ENCODE data around the gene HOXD9. TPM values are rescaled to one million over a fixed set of nuclear protein-coding genes. Genes with fewer than 3 reads are reported as not detected.

Gene HOXD9
- not detected for polyA plus RNA-seq (2012; ENCODE audit: low read depth, missing spikeins)

- FAIRE-seq (no peak), DNase-seq (ENCODE audit: insufficient read length, low spot score) (no peak)
- TF ChIP-seq TAF1 (IDR thresholded peaks at IDR 0.05; ENCODE audit: low read depth, low read length) (no peak), POLR2A (IDR thresholded peaks at IDR 0.05; ENCODE audit: low read depth, low read length) (no peak)
Measured at GRCh38 chr2:176122683-176123410, at the start of gene HOXD9. Gene HOXD9, plus strand, starts transcription at chr2:176122719. Its CDS starts 50 bp downstream, at chr2:176122769.

- DNase-seq (ENCODE audit: insufficient read length, low spot score) = no peak
- no peak for TF ChIP-seq POLR2A (IDR thresholded peaks at IDR 0.05; ENCODE audit: low read depth, low read length)
- TF ChIP-seq POU2F2 (IDR thresholded peaks at IDR 0.05; ENCODE audit: low read depth, low read length) = no peak
- no peak for FAIRE-seq
Measured at GRCh38 chr2:176072951-176073904, 49.3 kb upstream of the HOXD9 start.

- no peak for FAIRE-seq
- DNase-seq (ENCODE audit: insufficient read length, low spot score) = no peak
- TF ChIP-seq TAF1 (IDR thresholded peaks at IDR 0.05; ENCODE audit: low read depth, low read length) = no peak
- TF ChIP-seq POLR2A (IDR thresholded peaks at IDR 0.05; ENCODE audit: low read depth, low read length) = no peak
- TF ChIP-seq POLR2AphosphoS5 (IDR thresholded peaks at IDR 0.05; ENCODE audit: low read depth, low read length) = no peak
- no peak for TF ChIP-seq POU2F2 (IDR thresholded peaks at IDR 0.05; ENCODE audit: low read depth, low read length)
- no peak for TF ChIP-seq SPI1 (IDR thresholded peaks at IDR 0.05; ENCODE audit: low read depth, low read length)
- TF ChIP-seq PAX5 (IDR thresholded peaks at IDR 0.05; ENCODE audit: insufficient read depth, low read length, severe bottlenecking) = no peak
Measured at GRCh38 chr2:176074919-176075425, 47.5 kb upstream of the HOXD9 start.

- FAIRE-seq = no peak
Measured at GRCh38 chr2:176075481-176075880, 47.0 kb upstream of the HOXD9 start.

GRCh38 chr2:176076063-176076462, 46.5 kb upstream of the HOXD9 start:
- FAIRE-seq = no peak
- TF ChIP-seq PAX5 (IDR thresholded peaks at IDR 0.05; ENCODE audit: insufficient read depth, low read length, severe bottlenecking) = no peak
- no peak for TF ChIP-seq POU2F2 (IDR thresholded peaks at IDR 0.05; ENCODE audit: low read depth, low read length)
- no peak for TF ChIP-seq POLR2A (IDR thresholded peaks at IDR 0.05; ENCODE audit: low read depth, low read length)
- no peak for TF ChIP-seq POLR2AphosphoS5 (IDR thresholded peaks at IDR 0.05; ENCODE audit: low read depth, low read length)
- TF ChIP-seq SPI1 (IDR thresholded peaks at IDR 0.05; ENCODE audit: low read depth, low read length) = no peak
- TF ChIP-seq TAF1 (IDR thresholded peaks at IDR 0.05; ENCODE audit: low read depth, low read length) = no peak
- DNase-seq (ENCODE audit: insufficient read length, low spot score) = no peak

More at GRCh38 chr2:176075481-176075880, 47.0 kb upstream of the HOXD9 start:
- no peak for TF ChIP-seq TAF1 (IDR thresholded peaks at IDR 0.05; ENCODE audit: low read depth, low read length)
- no peak for TF ChIP-seq POLR2AphosphoS5 (IDR thresholded peaks at IDR 0.05; ENCODE audit: low read depth, low read length)
- no peak for TF ChIP-seq POU2F2 (IDR thresholded peaks at IDR 0.05; ENCODE audit: low read depth, low read length)
- no peak for TF ChIP-seq PAX5 (IDR thresholded peaks at IDR 0.05; ENCODE audit: insufficient read depth, low read length, severe bottlenecking)
- TF ChIP-seq SPI1 (IDR thresholded peaks at IDR 0.05; ENCODE audit: low read depth, low read length) = no peak
- no peak for TF ChIP-seq POLR2A (IDR thresholded peaks at IDR 0.05; ENCODE audit: low read depth, low read length)
- DNase-seq (ENCODE audit: insufficient read length, low spot score) = no peak

- no peak for DNase-seq (ENCODE audit: insufficient read length, low spot score)
- no peak for TF ChIP-seq POU2F2 (IDR thresholded peaks at IDR 0.05; ENCODE audit: low read depth, low read length)
- TF ChIP-seq POLR2AphosphoS5 (IDR thresholded peaks at IDR 0.05; ENCODE audit: low read depth, low read length) = no peak
- TF ChIP-seq POLR2A (IDR thresholded peaks at IDR 0.05; ENCODE audit: low read depth, low read length) = no peak
- no peak for TF ChIP-seq PAX5 (IDR thresholded peaks at IDR 0.05; ENCODE audit: insufficient read depth, low read length, severe bottlenecking)
- TF ChIP-seq TAF1 (IDR thresholded peaks at IDR 0.05; ENCODE audit: low read depth, low read length) = no peak
- TF ChIP-seq SPI1 (IDR thresholded peaks at IDR 0.05; ENCODE audit: low read depth, low read length) = no peak
- no peak for FAIRE-seq
Measured at GRCh38 chr2:176076796-176077195, 45.7 kb upstream of the HOXD9 start.

GRCh38 chr2:176078541-176079284, 43.8 kb upstream of the HOXD9 start:
- FAIRE-seq (no peak), DNase-seq (ENCODE audit: insufficient read length, low spot score) (no peak)

GRCh38 chr2:176079285-176079830, 43.2 kb upstream of the HOXD9 start:
- DNase-seq (ENCODE audit: insufficient read length, low spot score) (no peak), FAIRE-seq (no peak)
- TF ChIP-seq PAX5 (IDR thresholded peaks at IDR 0.05; ENCODE audit: insufficient read depth, low read length, severe bottlenecking) (no peak), POLR2A (IDR thresholded peaks at IDR 0.05; ENCODE audit: low read depth, low read length) (no peak), TAF1 (IDR thresholded peaks at IDR 0.05; ENCODE audit: low read depth, low read length) (no peak), POU2F2 (IDR thresholded peaks at IDR 0.05; ENCODE audit: low read depth, low read length) (no peak), POLR2AphosphoS5 (IDR thresholded peaks at IDR 0.05; ENCODE audit: low read depth, low read length) (no peak), SPI1 (IDR thresholded peaks at IDR 0.05; ENCODE audit: low read depth, low read length) (no peak)

More at GRCh38 chr2:176078541-176079284, 43.8 kb upstream of the HOXD9 start:
- no peak for TF ChIP-seq POLR2AphosphoS5 (IDR thresholded peaks at IDR 0.05; ENCODE audit: low read depth, low read length)
